CD14-positive monocyte (primary cell): ENCODE data around the gene NR0B2. TPM values are rescaled to one million over a fixed set of nuclear protein-coding genes. Genes with fewer than 3 reads are reported as not detected.
"Not testable (repeated sequence)": the region's sequence is repeated elsewhere in the genome, so short reads cannot be mapped to it uniquely, and the experiment has no call there.

Experiments
- DNase-seq, 3 donors: peaks; one replicate each; pipeline ENCODE4 v3.0.0-alpha.2; 2011 to 2022
- H2AFZ ChIP-seq: 2 replicates; pipeline ENCODE4 v1.6.0; 2012; ENCODE audit warnings: mild to moderate bottlenecking, low read depth, low read length, inconsistent platforms; ENCODE audit not compliant: insufficient read depth, poor library complexity, severe bottlenecking
- H3K27ac ChIP-seq, 2 donors: 1 replicate in 1 of 2; 2 replicates in 1 of 2; pipeline ENCODE4 v1.5.1; 2012 to 2013; ENCODE audit warnings: low read length in 2 of 2, control low read depth in 1 of 2, inconsistent platforms in 1 of 2, low read depth in 1 of 2, mild to moderate bottlenecking in 1 of 2
- H3K27me3 ChIP-seq, 2 donors: one replicate each; pipeline versions ENCODE4 v1.6.0 to v1.6.1; 2011 to 2013; ENCODE audit warnings: low read length in 2 of 2; ENCODE audit not compliant: control insufficient read depth in 2 of 2, insufficient read depth in 2 of 2
- H3K36me3 ChIP-seq, 2 donors: replicated peaks in 1 of 2; 1 replicate in 1 of 2; 2 replicates in 1 of 2; pipeline versions ENCODE4 v1.5.1 to v1.6.1; 2012 to 2013; ENCODE audit warnings: low read length in 2 of 2, control low read depth in 1 of 2, inconsistent platforms in 1 of 2, mild to moderate bottlenecking in 1 of 2; ENCODE audit not compliant: insufficient read depth in 2 of 2, control insufficient read depth in 1 of 2
- H3K4me1 ChIP-seq, 2 donors: 1 replicate in 1 of 2; 2 replicates in 1 of 2; pipeline versions ENCODE4 v1.5.1 to v1.6.1; 2012 to 2013; ENCODE audit warnings: low read length in 2 of 2, control low read depth in 1 of 2, inconsistent platforms in 1 of 2, mild to moderate bottlenecking in 1 of 2, moderate library complexity in 1 of 2; ENCODE audit not compliant: insufficient read depth in 2 of 2, control insufficient read depth in 1 of 2
- H3K4me2 ChIP-seq: replicated peaks from 2 replicates; pipeline ENCODE3; 2012; ENCODE audit warnings: low read length, moderate library complexity, mild to moderate bottlenecking; ENCODE audit not compliant: poor library complexity, severe bottlenecking; ENCODE audit errors: extremely low read depth
- H3K4me3 ChIP-seq, 3 experiments: fragments of 200-600 bp in 1 of 3; sonication (generic) in 1 of 3; replicated peaks in 1 of 3; 1 replicate in 2 of 3; 2 replicates in 1 of 3; pipeline ENCODE4 v1.5.1; 2011 to 2013; ENCODE audit warnings: low read length in 3 of 3, mild to moderate bottlenecking in 3 of 3, control low read depth in 2 of 3, low read depth in 2 of 3, inconsistent platforms in 1 of 3, moderate library complexity in 1 of 3
- H3K79me2 ChIP-seq: 2 replicates; pipeline ENCODE4 v1.6.0; 2012; ENCODE audit warnings: mild to moderate bottlenecking, control low read depth, inconsistent platforms, low read length, moderate library complexity; ENCODE audit not compliant: insufficient read depth
- H3K9ac ChIP-seq: 2 replicates; pipeline ENCODE4 v1.6.0; 2017; ENCODE audit warnings: low read length, mild to moderate bottlenecking; ENCODE audit not compliant: insufficient read depth, poor library complexity, severe bottlenecking
- H3K9me3 ChIP-seq, 2 donors: replicated peaks in 1 of 2; 1 replicate in 1 of 2; 2 replicates in 1 of 2; pipeline versions ENCODE4 v1.5.1 to v1.6.1; 2012 to 2013; ENCODE audit warnings: low read length in 2 of 2, control low read depth in 1 of 2; ENCODE audit not compliant: control insufficient read depth in 1 of 2, insufficient read depth in 1 of 2
- H4K20me1 ChIP-seq: 2 replicates; pipeline ENCODE4 v1.6.0; 2012; ENCODE audit warnings: mild to moderate bottlenecking, low read length, control low read depth, moderate library complexity; ENCODE audit not compliant: insufficient read depth
- H3K27ac Mint-ChIP-seq, 7 donors: one replicate each; pipeline ENCODE4 v1.8.0; 2020; ENCODE audit warnings: mild to moderate bottlenecking in 7 of 7, mixed read lengths in 7 of 7, moderate library complexity in 6 of 7, inconsistent platforms in 2 of 7
- H3K27me3 Mint-ChIP-seq, 3 donors: one replicate each; pipeline ENCODE4 v1.8.0; 2021 to 2022; ENCODE audit warnings: low read depth in 3 of 3, mild to moderate bottlenecking in 3 of 3, mixed read lengths in 3 of 3, moderate library complexity in 3 of 3, inconsistent platforms in 1 of 3
- H3K36me3 Mint-ChIP-seq, 2 donors: one replicate each; pipeline ENCODE4 v1.8.0; 2020; ENCODE audit warnings: mixed read lengths in 2 of 2, inconsistent platforms in 1 of 2, mild to moderate bottlenecking in 1 of 2
- H3K4me1 Mint-ChIP-seq: one replicate; pipeline ENCODE4 v1.8.0; 2020; ENCODE audit warnings: mild to moderate bottlenecking, mixed read lengths
- H3K4me3 Mint-ChIP-seq, 2 donors: one replicate each; pipeline ENCODE4 v1.8.0; 2020; ENCODE audit warnings: mild to moderate bottlenecking in 2 of 2, mixed read lengths in 2 of 2, moderate library complexity in 1 of 2
- H3K9me3 Mint-ChIP-seq, 7 donors: one replicate each; pipeline ENCODE4 v1.8.0; 2020 to 2022; ENCODE audit warnings: mixed read lengths in 7 of 7, mild to moderate bottlenecking in 6 of 7, moderate library complexity in 6 of 7, inconsistent platforms in 2 of 7
- WGBS: methylation state at CpG from one replicate; pipeline ENCODE4 v1.1.5; 2013; ENCODE audit warnings: missing lambda C conversion rate; ENCODE audit not compliant: insufficient coverage; 5-methylcytosine and 5-hydroxymethylcytosine counted together
- intact Hi-C, 2 donors: fragments of 100-400 bp; cut with micrococcal nuclease; formaldehyde crosslinking; loops; one replicate each; pipeline versions ENCODE4 v1.15.0 to v1.15.1; 2023
- polyA plus RNA-seq, 3 donors: library from polyadenylated mRNA; depleted of rRNA in 1 of 3; unstranded in 2 of 3; stranded (reverse) in 1 of 3; fragments of 300-500 nt in 2 of 3; fragments of >200 nt in 1 of 3; fragmentation: Illumina TruSeq in 2 of 3; gene quantifications; 1 replicate in 2 of 3; 2 replicates in 1 of 3; pipeline ENCODE4 v1.2.3, GENCODE V29; 2012 to 2021
- TF ChIP-seq, protein P1 (sequence below): fragments of 200-600 bp; IDR thresholded peaks from one replicate; pipeline ENCODE4 v1.8.0; 2022; ENCODE audit warnings: antibody characterized with exemption, mild to moderate bottlenecking

The NR0B2 gene
- polyA plus RNA-seq, 3 donors, result not detected

GRCh38 chr1:26874896-26875295 lies 38.9 kb downstream of the NR0B2 start:
- Mint-ChIP-seq H3K27ac (no peak overlapping the region), H3K36me3 (peaks cover 21 to 46% of the 10 kb centered on the region in 2 donors), H3K9me3 (no peaks in the 10 kb centered on the region), H3K27me3 (peaks cover 0 to 2% (median 0%) of the 10 kb centered on the region in 3 donors), H3K4me3 (no peak overlapping the region), H3K4me1 (no peaks in the 10 kb centered on the region)
- peaks cover 21 to 44% of the 10 kb centered on the region in 2 donors for H3K36me3 ChIP-seq
- intact Hi-C loops, result loop anchor here (5.0 to 10.0 kb wide), 5 partner anchors 63 to 380 kb away; no protein-coding TSS in a partner anchor
- H3K27me3 ChIP-seq, result no peaks in the 10 kb centered on the region
- no peak overlapping the region for H3K9ac ChIP-seq
- H3K9me3 ChIP-seq, result no peaks in the 10 kb centered on the region
- H3K27ac ChIP-seq, result no peak overlapping the region
- no peak overlapping the region for H3K4me3 ChIP-seq
- 80% methylated on average over 1 of the region's 4 CpGs for WGBS
- no peaks in the 10 kb centered on the region for H3K79me2 ChIP-seq
- H4K20me1 ChIP-seq, result peaks cover 19% of the 10 kb centered on the region
- H3K4me1 ChIP-seq, result no peaks in the 10 kb centered on the region
- TF ChIP-seq, protein P1, sequence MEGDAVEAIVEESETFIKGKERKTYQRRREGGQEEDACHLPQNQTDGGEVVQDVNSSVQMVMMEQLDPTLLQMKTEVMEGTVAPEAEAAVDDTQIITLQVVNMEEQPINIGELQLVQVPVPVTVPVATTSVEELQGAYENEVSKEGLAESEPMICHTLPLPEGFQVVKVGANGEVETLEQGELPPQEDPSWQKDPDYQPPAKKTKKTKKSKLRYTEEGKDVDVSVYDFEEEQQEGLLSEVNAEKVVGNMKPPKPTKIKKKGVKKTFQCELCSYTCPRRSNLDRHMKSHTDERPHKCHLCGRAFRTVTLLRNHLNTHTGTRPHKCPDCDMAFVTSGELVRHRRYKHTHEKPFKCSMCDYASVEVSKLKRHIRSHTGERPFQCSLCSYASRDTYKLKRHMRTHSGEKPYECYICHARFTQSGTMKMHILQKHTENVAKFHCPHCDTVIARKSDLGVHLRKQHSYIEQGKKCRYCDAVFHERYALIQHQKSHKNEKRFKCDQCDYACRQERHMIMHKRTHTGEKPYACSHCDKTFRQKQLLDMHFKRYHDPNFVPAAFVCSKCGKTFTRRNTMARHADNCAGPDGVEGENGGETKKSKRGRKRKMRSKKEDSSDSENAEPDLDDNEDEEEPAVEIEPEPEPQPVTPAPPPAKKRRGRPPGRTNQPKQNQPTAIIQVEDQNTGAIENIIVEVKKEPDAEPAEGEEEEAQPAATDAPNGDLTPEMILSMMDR, result no peak
- DNase-seq, result no peak
- H3K4me2 ChIP-seq, result no peak overlapping the region
- no peak overlapping the region for H2AFZ ChIP-seq

DNA sequence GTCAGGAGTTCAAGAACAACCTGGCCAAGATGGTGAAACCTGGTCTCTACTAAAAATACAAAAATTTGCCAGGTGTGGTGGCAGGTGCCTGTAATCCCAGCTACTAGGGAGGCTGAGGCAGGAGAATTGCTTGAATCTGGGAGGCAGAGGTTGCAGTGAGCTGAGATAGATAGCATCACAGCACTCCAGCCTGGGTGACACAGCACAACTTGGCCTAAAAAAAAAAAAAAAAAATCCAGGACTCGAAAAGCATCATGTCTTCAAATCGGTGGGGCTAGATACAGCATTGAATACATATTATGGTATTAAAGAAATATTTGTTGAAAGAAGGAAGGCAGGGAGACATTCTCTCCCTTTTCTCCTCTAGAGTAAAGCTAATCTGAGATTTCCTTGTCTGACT lies 40.7 kb downstream of the NR0B2 start:
- not testable (repeated sequence) for H3K27ac ChIP-seq, H3K9ac ChIP-seq, H4K20me1 ChIP-seq, H3K9me3 Mint-ChIP-seq, H3K4me1 Mint-ChIP-seq, DNase-seq, H3K79me2 ChIP-seq, H3K27me3 Mint-ChIP-seq, H3K27ac Mint-ChIP-seq, H3K4me1 ChIP-seq, H3K4me3 ChIP-seq, H2AFZ ChIP-seq, H3K9me3 ChIP-seq, H3K4me2 ChIP-seq, H3K4me3 Mint-ChIP-seq, H3K27me3 ChIP-seq
- no CpG with 5 or more reads among the region's 2 CpGs for WGBS
- peaks cover 9 to 31% of the 10 kb centered on the region in 2 donors for H3K36me3 Mint-ChIP-seq
- H3K36me3 ChIP-seq, result peaks cover 7 to 27% of the 10 kb centered on the region in 2 donors
- intact Hi-C loops, result loop anchor here (10.0 kb wide), 2 partner anchors 268 to 378 kb away; no protein-coding TSS in a partner anchor
